ENCODE data around the gene CRNKL1. TPM values are rescaled to one million over a fixed set of nuclear protein-coding genes. Genes with fewer than 3 reads are reported as not detected.

CRNKL1 gene
- 17.0 and 20.3 TPM in 2 replicates for total RNA-seq (2014; rRNA removed; shearing (Covaris generic))

- DNase-seq (ENCODE audit: low spot score), result peak; percentile 96
Observed at GRCh38 chr20:20052074-20052970, at the start of gene CRNKL1, which contains the start of gene CFAP61. Gene CRNKL1 (minus strand): TSS chr20:20052466. CDS start chr20:20052342, 124 bp downstream. Gene CFAP61 (plus strand): TSS chr20:20052532. CDS start chr20:20056654, 4,122 bp downstream.

GRCh38 chr20:20100881-20101280 is 48.6 kb upstream of the CRNKL1 start:
- no peak for DNase-seq (ENCODE audit: low spot score)

GRCh38 chr20:20096421-20096820 is 44.2 kb upstream of the CRNKL1 start:
- DNase-seq (ENCODE audit: low spot score), result no peak

- no peak for DNase-seq (ENCODE audit: low spot score)
Observed at GRCh38 chr20:20095114-20095872, 43.0 kb upstream of the CRNKL1 start.

GRCh38 chr20:20094410-20094809 is 42.1 kb upstream of the CRNKL1 start:
- DNase-seq (ENCODE audit: low spot score), result no peak

GRCh38 chr20:20092827-20093226 is 40.6 kb upstream of the CRNKL1 start:
- DNase-seq (ENCODE audit: low spot score), result no peak

- DNase-seq (ENCODE audit: low spot score), result no peak
Observed at GRCh38 chr20:20089939-20090338, 37.7 kb upstream of the CRNKL1 start.

GRCh38 chr20:20089018-20089417 is 36.8 kb upstream of the CRNKL1 start:
- DNase-seq (ENCODE audit: low spot score), result no peak

- DNase-seq (ENCODE audit: low spot score), result no peak
Observed at GRCh38 chr20:20085812-20086211, 33.5 kb upstream of the CRNKL1 start.

- no peak for DNase-seq (ENCODE audit: low spot score)
Observed at GRCh38 chr20:20085071-20085470, 32.8 kb upstream of the CRNKL1 start.

GRCh38 chr20:20084296-20084752 is 32.1 kb upstream of the CRNKL1 start:
- no peak for DNase-seq (ENCODE audit: low spot score)

- DNase-seq (ENCODE audit: low spot score), result peak; percentile 54
Observed at GRCh38 chr20:20083807-20084206, 31.5 kb upstream of the CRNKL1 start.

- DNase-seq (ENCODE audit: low spot score), result no peak
Observed at GRCh38 chr20:20079102-20079784, 27.0 kb upstream of the CRNKL1 start.

GRCh38 chr20:20078041-20078440 is 25.8 kb upstream of the CRNKL1 start:
- DNase-seq (ENCODE audit: low spot score), result no peak

- peak; percentile 66 for DNase-seq (ENCODE audit: low spot score)
Observed at GRCh38 chr20:20076297-20077065, 24.2 kb upstream of the CRNKL1 start.

- no peak for DNase-seq (ENCODE audit: low spot score)
Observed at GRCh38 chr20:20075032-20075431, 22.8 kb upstream of the CRNKL1 start.

GRCh38 chr20:20073801-20074371 is 21.6 kb upstream of the CRNKL1 start:
- DNase-seq (ENCODE audit: low spot score), result no peak

GRCh38 chr20:20070871-20071726 is 18.8 kb upstream of the CRNKL1 start:
- DNase-seq (ENCODE audit: low spot score), result no peak

- DNase-seq (ENCODE audit: low spot score), result no peak
Observed at GRCh38 chr20:20065361-20065760, 13.1 kb upstream of the CRNKL1 start.
